ENCODE data around the gene CNTN4.

- TF ChIP-seq, protein P1, sequence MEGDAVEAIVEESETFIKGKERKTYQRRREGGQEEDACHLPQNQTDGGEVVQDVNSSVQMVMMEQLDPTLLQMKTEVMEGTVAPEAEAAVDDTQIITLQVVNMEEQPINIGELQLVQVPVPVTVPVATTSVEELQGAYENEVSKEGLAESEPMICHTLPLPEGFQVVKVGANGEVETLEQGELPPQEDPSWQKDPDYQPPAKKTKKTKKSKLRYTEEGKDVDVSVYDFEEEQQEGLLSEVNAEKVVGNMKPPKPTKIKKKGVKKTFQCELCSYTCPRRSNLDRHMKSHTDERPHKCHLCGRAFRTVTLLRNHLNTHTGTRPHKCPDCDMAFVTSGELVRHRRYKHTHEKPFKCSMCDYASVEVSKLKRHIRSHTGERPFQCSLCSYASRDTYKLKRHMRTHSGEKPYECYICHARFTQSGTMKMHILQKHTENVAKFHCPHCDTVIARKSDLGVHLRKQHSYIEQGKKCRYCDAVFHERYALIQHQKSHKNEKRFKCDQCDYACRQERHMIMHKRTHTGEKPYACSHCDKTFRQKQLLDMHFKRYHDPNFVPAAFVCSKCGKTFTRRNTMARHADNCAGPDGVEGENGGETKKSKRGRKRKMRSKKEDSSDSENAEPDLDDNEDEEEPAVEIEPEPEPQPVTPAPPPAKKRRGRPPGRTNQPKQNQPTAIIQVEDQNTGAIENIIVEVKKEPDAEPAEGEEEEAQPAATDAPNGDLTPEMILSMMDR (IDR thresholded peaks at IDR 0.05): no peak
- no peak for TF ChIP-seq POLR2A (IDR thresholded peaks at IDR 0.05; ENCODE audit: low read depth)
Observed at GRCh38 chr3:2377281-2377680, 278.6 kb downstream of the CNTN4 start.
